GM12892 (cell line): Measurements from ENCODE around the gene SDHB.

Experiments used
- POLR2A ChIP-seq: IDR thresholded peaks from 2 replicates; pipeline ENCODE4 v1.6.1; 2011; ENCODE audit warnings: low read depth, low read length, control low read depth
- POLR2AphosphoS5 ChIP-seq: IDR thresholded peaks from 2 replicates; pipeline ENCODE4 v1.6.1; 2011; ENCODE audit warnings: low read depth, low read length, control low read depth

GRCh38 chr1:16980473-16981268 lies 73.2 kb downstream of the SDHB start, which contains the start of gene MFAP2:
- TF ChIP-seq POLR2A (no peak), POLR2AphosphoS5 (no peak)
